Islet precursor cell (in vitro differentiated cells): Measurements from ENCODE around the gene TMCC1.
"Not testable (repeated sequence)": the region's sequence is repeated elsewhere in the genome, so short reads cannot be mapped to it uniquely, and the experiment has no call there.

Experiments used
- DNase-seq: peaks from one replicate; pipeline ENCODE4 v3.0.0-alpha.2; 2018

Gene TMCC1

DNA sequence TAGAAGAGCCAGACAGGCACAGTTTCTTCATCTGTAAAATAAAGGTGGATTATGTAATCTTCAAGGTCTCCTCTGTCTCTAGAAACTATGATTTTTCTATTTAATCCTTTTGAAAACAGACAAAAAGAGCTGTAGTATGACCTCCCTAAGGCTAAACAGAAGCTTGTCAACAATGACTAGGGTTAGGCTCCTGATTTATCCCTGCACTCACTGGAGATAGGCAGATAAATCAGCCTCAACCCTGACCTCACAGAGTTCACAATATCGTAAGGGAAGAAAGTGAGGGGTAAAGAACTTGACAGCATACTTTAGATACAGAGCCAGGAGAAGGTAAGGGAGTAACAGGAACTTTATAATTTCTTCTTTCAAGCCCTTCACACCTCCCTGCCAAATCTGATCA lies 124.8 kb downstream of the TMCC1 start:
- no peak for DNase-seq

DNA sequence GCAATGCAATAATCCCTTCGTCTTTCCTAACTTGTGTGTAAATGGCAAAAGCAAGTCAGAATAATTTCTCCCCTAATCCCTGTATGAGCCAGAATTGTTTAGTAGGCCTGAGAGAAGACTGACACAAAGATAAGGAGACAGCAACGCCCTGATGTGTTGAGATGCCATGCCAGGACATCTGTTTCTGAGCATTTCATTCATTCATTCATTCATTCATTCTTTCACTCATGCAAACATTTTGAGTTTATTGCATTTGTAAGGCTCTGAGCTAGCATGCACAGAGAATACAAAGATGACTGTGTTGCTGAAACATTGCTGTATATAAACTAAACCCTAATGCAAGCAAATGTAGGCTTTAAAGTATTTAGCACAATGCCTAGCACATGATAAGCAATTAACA lies 127.4 kb downstream of the TMCC1 start:
- DNase-seq, result no peak

DNA sequence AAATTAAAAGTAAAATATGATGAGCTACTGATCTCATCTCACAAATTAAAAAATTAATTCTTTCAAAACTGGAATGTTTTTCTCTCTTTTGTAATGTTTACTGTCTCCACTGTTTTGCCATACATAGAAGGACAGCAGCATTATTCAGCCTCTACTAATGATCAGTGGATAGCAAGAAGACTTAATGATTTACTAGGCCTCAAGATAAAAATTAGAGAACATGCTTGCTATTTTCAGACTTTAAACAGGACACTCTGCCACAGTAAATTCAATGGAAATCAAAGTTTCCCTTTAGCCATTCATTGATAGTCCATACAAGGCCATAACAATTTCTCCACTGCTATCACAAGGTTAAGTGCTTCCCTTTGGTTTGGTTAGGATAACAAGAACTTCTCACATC lies 129.4 kb downstream of the TMCC1 start:
- DNase-seq, result no peak

DNA sequence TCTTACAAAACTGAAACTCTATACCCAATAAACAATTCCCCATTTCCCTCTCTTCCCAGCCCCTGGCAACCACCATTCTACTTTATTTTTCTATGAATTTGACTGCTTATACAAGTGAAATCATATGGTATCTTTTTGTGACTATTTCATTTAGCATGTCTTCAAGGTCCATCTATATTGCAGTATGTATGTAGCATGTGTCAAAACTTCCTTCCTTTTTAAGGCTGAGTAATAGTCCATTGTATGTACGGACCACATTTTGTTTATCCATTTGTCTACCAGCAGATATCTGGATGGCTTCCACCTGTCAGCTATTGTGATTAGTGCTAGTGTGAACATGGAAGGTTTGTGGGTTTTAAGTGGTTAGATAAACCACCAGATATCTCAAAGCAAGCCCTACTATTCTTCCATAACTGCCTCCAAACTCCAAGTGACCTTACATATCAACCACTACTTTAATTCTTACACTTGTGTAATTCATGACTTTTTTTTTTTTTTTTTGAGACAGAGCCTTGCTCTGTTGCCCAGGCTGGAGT lies 134.7 kb downstream of the TMCC1 start:
- DNase-seq, result no peak

DNA sequence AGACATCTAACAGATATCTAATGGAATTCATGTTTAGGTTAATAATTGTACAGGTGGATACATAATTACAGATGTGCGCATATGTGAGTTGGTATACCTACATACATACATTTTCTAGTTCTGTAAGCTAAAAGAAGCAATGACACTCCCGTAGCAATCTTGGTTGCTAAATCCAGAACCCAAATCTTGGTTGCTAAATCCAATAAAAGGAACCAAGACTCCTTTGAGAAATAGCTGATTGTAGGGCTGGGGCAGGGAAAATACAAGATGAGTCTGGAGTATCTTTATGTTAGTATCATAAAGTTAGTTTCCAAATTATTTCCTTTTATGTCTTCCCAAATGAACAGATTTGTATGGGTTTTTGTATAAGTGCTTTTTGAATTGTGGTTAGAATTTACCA lies 135.2 kb downstream of the TMCC1 start:
- no peak for DNase-seq

DNA sequence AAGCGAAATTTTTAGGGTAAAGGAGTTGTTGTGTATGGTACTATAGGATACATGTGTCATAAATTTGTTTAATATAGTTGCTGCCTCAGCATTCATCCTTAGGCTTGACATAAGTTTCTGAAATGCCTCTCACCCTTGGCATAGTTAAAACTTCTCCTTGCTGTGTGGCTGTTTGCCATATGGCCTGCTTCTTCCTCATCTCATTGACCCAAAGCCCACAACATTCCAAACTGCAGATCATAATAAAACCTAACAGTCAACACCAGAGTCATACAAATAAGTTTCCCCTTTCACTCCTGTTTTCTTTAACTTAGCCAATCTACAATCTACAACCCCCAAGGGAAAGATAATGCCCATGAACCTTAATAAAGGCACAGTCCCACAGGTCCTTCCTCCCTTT lies 136.6 kb downstream of the TMCC1 start:
- no peak for DNase-seq

DNA sequence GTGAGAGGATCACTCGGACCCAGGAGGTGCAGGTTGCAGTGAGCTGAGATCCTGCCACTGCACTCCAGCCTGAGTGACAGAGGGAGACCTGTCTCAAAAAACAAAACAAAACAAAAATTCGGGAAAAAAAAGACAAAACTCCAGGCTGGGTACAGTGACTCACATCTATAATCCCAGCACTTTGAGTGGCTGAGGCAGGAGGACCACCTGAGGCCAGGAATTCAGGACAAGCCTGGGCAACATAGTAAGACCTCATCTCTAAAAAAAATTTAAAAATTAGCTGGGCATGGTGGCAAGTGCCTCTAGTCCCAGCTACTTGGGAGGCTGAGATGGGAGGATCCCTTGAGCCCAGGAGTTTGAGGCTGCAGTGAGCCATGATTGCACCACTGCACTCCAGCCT lies 142.4 kb downstream of the TMCC1 start:
- DNase-seq, result not testable (repeated sequence)

DNA sequence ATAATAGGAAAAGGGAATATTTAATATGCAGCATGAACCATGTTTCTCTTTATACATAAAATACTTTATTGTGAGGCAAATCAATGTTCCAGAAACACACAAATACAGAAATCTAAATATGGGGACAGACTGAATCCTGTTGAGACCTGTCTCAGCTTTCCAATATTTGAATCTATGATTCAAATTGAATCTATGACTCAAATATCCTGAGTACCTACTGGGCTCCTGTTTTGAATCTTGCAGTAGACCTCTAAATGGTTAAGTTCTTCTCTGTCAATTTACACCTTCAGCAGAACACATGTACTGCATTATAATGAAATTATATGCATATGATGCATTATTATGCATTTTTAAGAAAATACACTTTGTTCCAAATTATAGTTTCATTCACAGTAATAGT lies 143.8 kb downstream of the TMCC1 start:
- DNase-seq, result no peak

DNA sequence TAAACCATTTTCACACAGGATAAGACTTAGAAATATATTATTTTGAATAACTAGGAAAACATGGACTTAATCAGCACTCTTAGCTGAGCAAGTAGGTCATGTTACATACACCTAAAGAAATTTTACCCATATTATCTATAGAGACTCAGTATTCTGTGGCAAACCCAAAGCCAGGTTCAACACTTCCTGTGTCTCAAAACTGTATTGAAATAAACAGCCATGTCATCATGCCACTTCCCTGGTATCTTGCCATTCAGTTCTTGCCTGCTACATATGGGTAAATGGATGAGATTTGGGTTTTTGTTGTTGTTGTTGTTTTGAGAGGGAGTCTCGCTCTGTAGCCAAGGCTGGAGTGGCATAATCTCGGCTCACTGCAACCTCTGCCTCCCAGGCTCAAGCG lies 145.5 kb downstream of the TMCC1 start:
- DNase-seq, result no peak

DNA sequence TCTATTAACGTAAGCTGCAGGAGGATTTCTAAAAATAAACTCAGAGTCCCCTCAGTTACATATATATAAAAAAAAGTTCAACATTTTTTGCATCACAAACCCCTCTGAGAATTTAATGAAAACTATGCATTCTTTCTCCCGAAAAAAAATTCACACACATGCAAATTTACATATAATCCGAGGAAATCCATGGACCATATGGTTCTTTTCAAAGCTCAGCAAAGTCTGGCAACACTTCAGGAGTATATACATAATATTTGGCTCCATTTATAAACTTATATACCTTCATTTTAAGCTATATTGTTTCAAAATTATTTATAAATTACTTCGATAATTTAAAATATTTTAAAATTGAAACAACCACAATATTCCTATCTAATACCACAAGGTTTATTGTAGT lies 146.4 kb downstream of the TMCC1 start:
- DNase-seq, result no peak

DNA sequence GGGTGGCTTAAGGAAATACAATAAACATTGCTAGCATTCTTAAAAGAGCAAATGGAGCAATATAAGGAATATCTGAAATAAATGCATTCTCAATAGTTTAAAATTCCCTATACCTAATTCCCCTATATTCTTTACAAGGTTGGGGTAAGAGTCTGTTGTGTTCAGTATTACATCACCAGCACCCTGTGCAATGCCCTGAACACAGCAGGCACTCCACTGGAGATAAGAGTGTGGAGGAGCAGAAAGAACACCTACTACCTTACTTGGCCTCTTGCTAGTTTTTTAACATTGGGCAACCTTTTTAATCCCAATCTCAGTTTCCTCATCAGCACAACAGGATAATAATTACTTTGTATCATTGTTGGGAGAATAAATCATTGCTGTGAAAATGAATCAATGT lies 146.9 kb downstream of the TMCC1 start:
- DNase-seq, result no peak

DNA sequence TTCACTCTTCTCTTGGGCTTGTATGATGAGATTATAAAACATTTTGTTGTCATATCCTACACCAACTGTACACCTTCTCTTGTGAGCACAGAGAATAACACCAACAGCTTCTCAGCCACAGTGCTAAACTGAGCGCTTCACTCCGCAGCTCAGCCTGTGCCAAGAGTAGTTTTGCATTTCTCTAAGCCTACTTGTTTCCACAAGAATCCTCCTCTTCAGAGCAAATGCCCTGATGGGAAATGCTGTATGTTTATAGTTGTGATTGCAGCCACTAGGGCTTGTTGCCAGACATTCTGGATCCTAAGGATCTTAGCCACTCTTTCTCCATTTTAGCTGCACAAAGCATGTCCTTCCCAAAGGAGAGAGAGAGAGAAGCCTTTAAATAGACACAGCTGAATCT lies 148.3 kb downstream of the TMCC1 start:
- no peak for DNase-seq

DNA sequence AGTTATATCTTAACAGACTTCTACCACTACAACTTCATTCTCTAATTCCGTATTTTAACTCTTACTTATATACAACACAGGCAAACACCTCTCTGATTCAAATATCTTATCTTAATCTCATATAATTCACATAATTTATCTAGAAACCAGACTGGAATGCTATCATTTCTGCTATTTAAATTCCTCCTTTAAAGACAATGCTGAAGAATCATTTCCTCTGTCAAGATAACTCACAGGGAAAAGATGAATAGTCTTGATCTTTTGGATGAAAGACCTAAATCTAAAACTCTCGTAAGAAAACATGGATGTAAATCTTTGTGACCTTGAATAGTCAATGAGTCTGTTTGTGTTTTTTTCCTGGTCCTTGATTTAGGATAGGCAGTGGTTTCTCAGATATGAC lies 151.7 kb downstream of the TMCC1 start:
- no peak for DNase-seq

DNA sequence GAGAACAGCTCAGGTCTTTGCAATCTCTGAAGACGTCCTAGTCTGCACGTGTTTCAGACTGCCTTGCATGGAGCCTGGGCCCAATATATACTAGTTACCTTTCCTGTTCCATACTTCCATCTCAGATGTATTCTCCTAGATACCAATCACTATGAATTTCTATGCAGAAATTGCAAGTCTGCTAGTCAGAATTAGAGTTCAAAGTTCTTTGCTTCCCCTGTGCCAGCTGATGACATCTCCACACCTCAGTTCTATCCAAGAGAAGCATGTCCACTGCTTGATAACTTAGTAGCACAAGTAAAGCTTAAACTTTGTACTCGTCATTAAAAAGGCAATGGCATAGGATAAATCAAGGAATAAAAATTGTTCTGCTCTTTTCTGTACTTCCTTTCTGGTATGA lies 153.4 kb downstream of the TMCC1 start:
- no peak for DNase-seq

DNA sequence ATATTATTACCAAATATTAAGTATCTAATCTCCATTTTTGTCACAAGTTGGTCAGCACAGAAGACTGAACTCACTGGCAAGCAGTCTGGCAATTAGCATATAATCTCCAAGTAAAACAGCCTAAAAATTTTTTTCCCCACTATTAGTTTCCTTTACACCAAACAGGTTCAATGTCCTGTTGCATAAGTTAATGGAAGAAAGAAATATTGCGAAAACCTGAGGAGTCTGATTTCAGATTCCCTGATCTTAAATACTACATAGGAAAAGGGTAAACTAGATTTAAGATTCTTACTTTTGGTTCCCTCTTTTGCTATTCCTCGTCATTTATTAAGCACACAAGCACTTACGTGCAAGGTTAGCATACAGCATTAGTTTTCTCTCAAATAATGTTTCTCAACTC lies 153.9 kb downstream of the TMCC1 start:
- no peak for DNase-seq

DNA sequence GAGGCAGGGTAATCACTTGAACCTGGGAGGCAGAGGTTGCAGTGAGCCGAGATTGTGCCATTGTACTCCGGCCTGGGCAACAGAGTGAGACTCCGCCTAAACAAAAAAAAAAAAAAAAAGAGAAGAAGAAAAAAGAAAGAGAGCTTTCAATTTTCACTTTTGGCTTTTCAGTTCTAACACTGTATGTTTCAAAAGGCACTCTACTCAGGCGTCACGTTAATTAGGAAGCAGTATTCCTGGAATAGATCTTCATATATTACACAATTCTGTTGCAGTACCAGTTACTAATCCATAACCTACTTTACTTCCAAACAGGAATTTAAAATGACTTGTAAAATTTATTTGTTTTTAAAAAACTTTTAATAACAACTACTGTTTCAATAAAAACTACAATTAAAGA lies 155.3 kb downstream of the TMCC1 start:
- no peak for DNase-seq

DNA sequence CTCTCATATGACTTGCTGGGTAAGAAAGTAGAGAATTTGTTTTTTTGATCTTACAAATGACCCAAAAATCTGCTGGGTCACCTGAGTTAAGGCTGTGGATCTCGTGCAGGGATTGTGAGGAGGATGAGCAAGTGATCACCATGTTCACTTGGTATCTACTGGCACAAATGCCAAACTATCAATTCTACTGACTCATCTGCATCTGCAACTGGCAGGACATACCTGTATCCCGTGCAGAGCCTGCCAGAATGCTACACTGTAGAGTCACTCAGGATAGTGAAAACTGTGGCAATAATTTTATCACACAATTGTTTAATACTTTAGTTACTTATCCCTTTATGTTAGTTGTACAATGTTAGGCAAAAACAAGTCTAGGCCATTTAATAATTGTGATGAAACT lies 157.4 kb downstream of the TMCC1 start:
- no peak for DNase-seq

DNA sequence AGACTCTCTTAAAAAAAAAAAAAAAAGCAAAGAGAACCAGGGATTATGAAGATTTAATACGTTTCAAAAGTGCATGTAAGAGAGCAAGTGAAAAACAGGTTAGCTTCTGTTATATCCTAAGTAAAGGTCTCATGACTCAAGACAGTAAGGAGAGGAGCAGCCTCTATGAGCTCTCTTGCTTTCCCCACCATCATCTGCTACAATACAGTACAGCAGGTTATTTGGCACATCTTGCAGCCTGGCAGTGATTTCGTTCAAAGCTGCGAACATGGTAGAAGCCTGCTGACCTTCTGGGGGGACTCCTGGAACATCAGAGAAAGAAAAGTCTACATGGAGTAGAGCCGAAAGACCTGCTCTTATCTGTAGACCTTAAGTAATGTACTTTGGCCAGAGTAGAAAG lies 157.9 kb downstream of the TMCC1 start:
- DNase-seq, result no peak

DNA sequence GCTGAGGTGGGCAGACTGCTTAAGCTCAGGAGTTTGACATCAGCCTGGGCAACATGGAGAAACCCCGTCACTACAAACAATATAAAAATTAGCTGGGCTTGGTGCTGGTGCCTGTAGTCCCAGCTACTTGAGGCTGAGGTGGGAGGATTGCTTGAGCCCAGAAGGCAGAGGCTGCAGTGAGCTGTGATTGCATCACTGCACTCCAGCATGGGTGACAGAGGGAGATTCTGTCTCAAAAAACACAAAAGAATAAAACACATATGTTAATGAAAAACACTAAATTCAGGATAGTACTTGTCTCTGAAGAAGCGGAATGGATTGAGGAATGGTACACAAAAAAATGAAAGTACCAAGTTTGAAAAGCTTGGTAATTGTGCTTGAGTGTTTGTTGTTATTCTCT lies 159.1 kb downstream of the TMCC1 start:
- no peak for DNase-seq

DNA sequence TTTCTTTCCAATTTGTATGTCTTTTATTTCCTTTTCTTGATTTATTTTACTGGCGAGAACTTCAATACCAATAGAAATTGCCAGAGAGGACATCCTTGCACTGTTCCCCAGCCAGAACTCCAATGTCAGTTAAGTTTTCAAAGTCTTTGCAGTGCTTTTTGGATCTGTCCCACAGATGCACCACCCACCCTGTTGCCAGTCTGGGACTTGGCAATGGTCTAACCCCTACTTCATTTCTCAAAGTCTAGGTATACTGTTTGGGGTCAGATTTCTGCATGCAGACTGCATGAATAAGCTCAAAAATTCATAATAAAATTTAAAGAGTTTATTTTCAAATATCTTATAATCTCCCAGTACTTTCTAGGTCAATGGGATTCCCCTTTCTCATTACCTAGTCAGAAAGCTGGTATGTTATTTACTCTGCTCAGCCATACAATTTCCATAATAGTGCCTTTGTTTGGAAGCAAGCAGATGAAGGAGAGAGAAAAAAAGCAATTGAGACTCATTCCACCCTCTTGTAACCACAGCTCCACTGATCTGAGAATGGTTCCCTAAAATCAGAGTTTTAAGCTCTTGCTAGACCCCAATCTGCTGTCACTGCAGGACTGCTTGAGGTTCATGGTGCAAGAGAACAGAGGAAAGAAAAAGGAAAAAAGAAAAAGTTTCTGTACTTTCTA lies 161.2 kb downstream of the TMCC1 start:
- DNase-seq, result no peak

DNA sequence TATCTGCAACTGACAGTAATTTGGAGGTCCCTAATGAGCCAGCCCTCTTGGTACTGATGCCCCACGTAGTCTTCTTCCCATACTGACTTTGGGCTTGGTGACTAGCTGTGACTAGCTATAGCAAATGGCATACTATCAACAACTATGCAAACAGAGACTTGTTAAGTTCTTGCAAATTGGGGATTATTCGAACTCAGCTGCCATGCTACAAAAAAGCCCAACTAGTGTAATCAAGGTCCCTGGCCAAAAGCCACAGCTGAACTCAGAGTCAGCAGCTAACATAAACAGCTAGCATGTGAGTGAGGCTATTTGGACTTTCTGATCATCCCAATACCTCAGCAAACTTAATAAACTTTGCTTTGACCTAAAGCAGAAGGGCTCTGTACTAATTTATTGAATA lies 165.8 kb downstream of the TMCC1 start:
- no peak for DNase-seq

DNA sequence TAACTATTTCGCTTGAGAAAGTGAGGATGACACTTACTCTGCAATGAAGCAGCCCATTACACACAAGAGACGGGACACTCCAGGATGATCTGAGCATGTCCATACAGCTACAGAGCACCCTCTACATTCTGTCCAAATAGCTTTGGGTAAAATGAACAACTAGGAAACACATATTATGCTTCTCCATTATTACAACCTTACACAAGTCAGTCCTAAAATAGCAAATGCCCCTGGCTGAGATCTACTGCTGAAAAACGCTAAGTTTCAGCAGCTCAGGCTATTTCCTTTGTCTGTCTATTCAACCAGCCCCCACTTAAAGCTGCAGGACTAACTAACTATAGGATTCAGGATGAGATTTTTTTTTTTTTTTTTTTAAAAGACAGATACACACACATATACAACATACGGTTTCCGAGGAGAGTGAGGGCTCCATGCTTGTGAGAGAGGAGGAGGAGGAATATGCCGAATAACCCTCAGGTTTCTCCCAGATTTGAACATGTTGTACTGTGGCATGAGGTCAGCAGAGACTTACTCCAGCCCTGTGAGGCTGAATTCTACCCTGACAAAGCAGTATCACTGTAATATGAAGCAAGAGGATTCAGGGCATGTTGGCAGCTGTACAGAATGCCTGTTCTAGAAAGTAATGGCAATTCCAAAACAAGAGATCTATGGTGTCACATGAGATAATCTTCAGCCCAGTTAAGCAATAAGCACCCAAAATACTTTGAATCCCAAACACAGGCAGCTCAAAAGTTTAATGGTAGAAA lies 169.8 kb downstream of the TMCC1 start:
- no peak for DNase-seq

DNA sequence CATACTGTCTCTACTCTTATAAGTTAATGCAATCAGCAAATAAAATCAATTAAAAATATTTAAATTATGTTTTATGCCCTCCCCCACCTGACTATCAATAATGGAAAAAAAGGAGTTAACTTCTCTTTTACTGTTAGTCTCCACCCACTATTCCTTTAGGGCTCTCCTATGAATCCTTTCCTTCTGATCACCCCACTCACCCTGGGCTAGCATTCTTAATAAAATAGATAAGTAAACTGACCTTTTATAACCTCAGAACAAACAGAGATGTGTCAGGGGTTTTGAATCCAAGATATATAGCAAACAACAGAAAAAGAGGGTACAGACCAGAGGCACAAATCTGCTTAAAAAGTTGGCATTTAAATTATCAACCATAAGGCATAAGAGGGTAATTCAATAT lies 171.0 kb downstream of the TMCC1 start:
- no peak for DNase-seq

DNA sequence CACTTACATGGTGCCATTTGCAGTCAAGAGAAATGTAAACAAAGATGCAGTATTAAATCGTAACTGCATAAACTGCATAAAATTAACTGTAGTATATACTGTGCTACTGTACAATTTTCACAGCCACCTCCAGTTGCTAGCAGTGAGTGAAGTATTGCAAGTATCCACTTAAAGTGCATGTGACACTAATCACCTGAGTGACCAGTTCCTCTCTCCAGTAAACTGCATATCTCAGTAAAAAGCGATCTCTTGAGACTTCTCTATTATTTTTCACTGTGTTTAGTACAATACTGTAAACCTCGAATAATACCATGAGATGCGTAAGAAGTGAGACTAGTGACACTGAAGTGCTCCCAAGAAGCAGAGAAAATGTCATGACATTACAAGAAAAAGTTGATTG lies 175.3 kb downstream of the TMCC1 start:
- DNase-seq, result no peak

DNA sequence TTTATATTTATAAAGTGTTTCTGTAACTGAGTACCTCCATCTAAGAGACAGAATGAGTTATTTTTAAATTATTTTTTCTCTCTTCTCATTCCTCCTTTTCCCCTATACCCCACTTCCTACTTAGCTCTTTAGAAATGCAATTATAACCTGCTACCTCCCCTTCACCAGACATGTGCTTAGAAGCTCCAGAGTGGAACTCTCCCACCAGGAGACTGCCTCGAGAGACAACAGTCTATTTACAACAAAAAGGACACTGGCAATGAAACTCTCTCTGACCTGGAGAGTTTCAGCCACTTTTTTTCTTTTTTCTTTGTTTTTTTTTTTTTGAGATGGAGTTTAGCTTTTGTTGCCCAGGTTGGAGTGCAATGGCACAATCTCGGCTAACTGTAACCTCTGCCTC lies 177.7 kb downstream of the TMCC1 start:
- DNase-seq, result no peak
